WTC11 (cell line): ENCODE measurements around the gene CGB5. TPM values are rescaled to one million over a fixed set of nuclear protein-coding genes. Genes with fewer than 3 reads are reported as not detected.

ENCODE experiments used
- ATAC-seq: fragments of 200-7000 bp; cut with Tn5 transposase; 2 replicates; pipeline ENCODE4 v1.10.0; 2021; ENCODE audit warnings: mild to moderate bottlenecking, moderate library complexity
- CTCF ChIA-PET: fragments of 300-600 bp; sonication (Branson Sonifier 250); formaldehyde crosslinking; loops from one replicate; lab custom pipeline; 2021; ENCODE audit warnings: antibody characterized with exemption; lab: Charles Lee
- POLR2A ChIA-PET: fragments of 350-600 bp; sonication (Branson Sonifier 250); formaldehyde crosslinking; loops from one replicate; lab custom pipeline; 2021; ENCODE audit warnings: antibody characterized with exemption; lab: Charles Lee
- DNase-seq: peaks from one replicate; pipeline ENCODE4 v3.0.0; 2021; ENCODE audit warnings: low spot score
- H3K27ac Mint-ChIP-seq: 2 replicates; pipeline ENCODE4 v1.8.0; 2021; ENCODE audit warnings: mixed read lengths
- H3K27me3 Mint-ChIP-seq: 2 replicates; pipeline ENCODE4 v1.8.0; 2021; ENCODE audit warnings: low read depth, mild to moderate bottlenecking, moderate library complexity, mixed read lengths
- H3K36me3 Mint-ChIP-seq: 2 replicates; pipeline ENCODE4 v1.8.0; 2021; ENCODE audit warnings: mixed read lengths
- H3K4me1 Mint-ChIP-seq: 2 replicates; pipeline ENCODE4 v1.8.0; 2022; ENCODE audit warnings: mixed read lengths
- H3K4me3 Mint-ChIP-seq: 2 replicates; pipeline ENCODE4 v1.8.0; 2021; ENCODE audit warnings: mild to moderate bottlenecking, moderate library complexity, mixed read lengths
- H3K9me3 Mint-ChIP-seq: 2 replicates; pipeline ENCODE4 v1.8.0; 2021; ENCODE audit warnings: mixed read lengths
- ATF1 ChIP-seq: sonication (generic); formaldehyde crosslinking; IDR thresholded peaks from 2 replicates; pipeline ENCODE4 v1.8.1; 2023; ENCODE audit warnings: mild to moderate bottlenecking, moderate library complexity, missing genetic modification reagents
- CREM ChIP-seq: sonication (generic); formaldehyde crosslinking; IDR thresholded peaks from 2 replicates; pipeline ENCODE4 v1.8.1; 2022; ENCODE audit warnings: mild to moderate bottlenecking, missing genetic modification reagents, moderate library complexity
- FOXP1 ChIP-seq: sonication (generic); formaldehyde crosslinking; IDR thresholded peaks from 2 replicates; pipeline ENCODE4 v1.8.0; 2022; ENCODE audit warnings: missing genetic modification reagents, mild to moderate bottlenecking, moderate library complexity, borderline replicate concordance
- HMGA2 ChIP-seq: fragments of 250-450 bp; sonication (Bioruptor Pico); IDR thresholded peaks from 2 replicates; pipeline ENCODE4 v1.4.0; 2021; ENCODE audit warnings: mild to moderate bottlenecking, moderate library complexity
- HMGXB4 ChIP-seq: sonication (generic); formaldehyde crosslinking; IDR thresholded peaks from 2 replicates; pipeline ENCODE4 v1.8.1; 2023; ENCODE audit warnings: mild to moderate bottlenecking, moderate library complexity, missing genetic modification reagents
- MXD4 ChIP-seq: fragments of 250-450 bp; sonication (Bioruptor Pico); IDR thresholded peaks from 2 replicates; pipeline ENCODE4 v1.8.0; 2021; ENCODE audit warnings: mild to moderate bottlenecking, moderate library complexity, borderline replicate concordance
- NFATC4 ChIP-seq: fragments of 250-450 bp; sonication (Bioruptor Pico); IDR thresholded peaks from 2 replicates; pipeline ENCODE4 v1.9.0; 2021; ENCODE audit warnings: mild to moderate bottlenecking
- NR1H2 ChIP-seq: sonication (generic); formaldehyde crosslinking; IDR thresholded peaks from 2 replicates; pipeline ENCODE4 v1.9.0; 2021; ENCODE audit warnings: mild to moderate bottlenecking, moderate library complexity, missing genetic modification reagents
- PREB ChIP-seq: sonication (generic); formaldehyde crosslinking; IDR thresholded peaks from 2 replicates; pipeline ENCODE4 v1.8.1; 2022; ENCODE audit warnings: mild to moderate bottlenecking, missing genetic modification reagents, moderate library complexity, borderline replicate concordance
- SMAD3 ChIP-seq: sonication (generic); formaldehyde crosslinking; IDR thresholded peaks from 2 replicates; pipeline ENCODE4 v1.8.0; 2022; ENCODE audit warnings: missing genetic modification reagents, mild to moderate bottlenecking, borderline replicate concordance
- SMAD4 ChIP-seq: sonication (generic); formaldehyde crosslinking; IDR thresholded peaks from 2 replicates; pipeline ENCODE4 v1.8.0; 2022; ENCODE audit warnings: mild to moderate bottlenecking, missing genetic modification reagents
- STAT6 ChIP-seq: sonication (generic); formaldehyde crosslinking; conservative IDR thresholded peaks from 2 replicates; pipeline ENCODE4 v1.8.1; 2023; ENCODE audit warnings: mild to moderate bottlenecking, low read depth, missing genetic modification reagents, moderate library complexity
- ZBTB21 ChIP-seq: sonication (generic); formaldehyde crosslinking; IDR thresholded peaks from 2 replicates; pipeline ENCODE4 v1.8.1; 2023; ENCODE audit warnings: mild to moderate bottlenecking, missing genetic modification reagents, borderline replicate concordance
- ZNF396 ChIP-seq: fragments of 250-450 bp; sonication (Bioruptor Pico); IDR thresholded peaks from 2 replicates; pipeline ENCODE4 v1.8.0; 2021; ENCODE audit warnings: mild to moderate bottlenecking, moderate library complexity, borderline replicate concordance
- ZNF512 ChIP-seq: sonication (generic); formaldehyde crosslinking; IDR thresholded peaks from 2 replicates; pipeline ENCODE4 v1.8.1; 2022; ENCODE audit warnings: missing genetic modification reagents, borderline replicate concordance
- ZNF532 ChIP-seq: fragments of 250-450 bp; sonication (Bioruptor Pico); IDR thresholded peaks from 2 replicates; pipeline ENCODE4 v1.9.0; 2021; ENCODE audit warnings: mild to moderate bottlenecking, borderline replicate concordance
- ZNF671 ChIP-seq: fragments of 250-450 bp; sonication (Bioruptor Pico); IDR thresholded peaks from 2 replicates; pipeline ENCODE4 v1.8.0; 2021; ENCODE audit warnings: mild to moderate bottlenecking
- total RNA-seq: library from RNA; stranded (reverse); gene quantifications from 3 replicates; pipeline ENCODE4 v1.2.3, GENCODE V29; 2021

Gene CGB5
- total RNA-seq, 1 experiment from 2014 or later = 0.35 TPM

GRCh38 chr19:49004133-49004532, 39.5 kb upstream of the CGB5 start (continued):
- TF ChIP-seq STAT6 (CRISPR knock-in tag) (no peak), ATF1 (CRISPR knock-in tag) (no peak), CREM (CRISPR knock-in tag) (no peak)

GRCh38 chr19:49004964-49005614, 38.6 kb upstream of the CGB5 start:
- ATAC-seq (no peak), DNase-seq (no peak)
- CTCF ChIA-PET = interaction anchor here (1.0 to 1.1 kb wide), 2 partner anchors 14 to 93 kb away, joined by 3 read pairs; no protein-coding TSS in a partner anchor
- H3K9me3 Mint-ChIP-seq = no peaks in the 10 kb centered on the region
- peaks cover 32% of the 10 kb centered on the region for H3K36me3 Mint-ChIP-seq
- POLR2A ChIA-PET = no interaction called here
- TF ChIP-seq MXD4 (no peak), ZNF396 (no peak), ZNF532 (no peak), ZNF512 (CRISPR knock-in tag) (no peak)
- TF ChIP-seq, all 79 proteins: peak for 0
- no peaks in the 10 kb centered on the region; the same call in 1 of the 2 replicates for H3K4me1 Mint-ChIP-seq
- no peak overlapping the region for H3K4me3 Mint-ChIP-seq
- no peaks in the 10 kb centered on the region for H3K27me3 Mint-ChIP-seq
- H3K27ac Mint-ChIP-seq = no peak overlapping the region

GRCh38 chr19:49006905-49007304, 36.7 kb upstream of the CGB5 start:
- Mint-ChIP-seq H3K36me3 (peaks cover 39% of the 10 kb centered on the region), H3K4me1 (no peaks in the 10 kb centered on the region), H3K27me3 (no peaks in the 10 kb centered on the region), H3K27ac (no peak overlapping the region), H3K4me3 (no peak overlapping the region), H3K9me3 (no peaks in the 10 kb centered on the region)
- ChIA-PET POLR2A (no interaction called here), CTCF (interaction anchor here (0.9 to 1.2 kb wide), 3 partner anchors 9 to 108 kb away, joined by 3 to 4 read pairs (median 3); partner anchors contain the start of genes LIN7B and RUVBL2)
- TF ChIP-seq NFATC4 = no peak
- ATAC-seq (no peak), DNase-seq (no peak)

GRCh38 chr19:49009828-49010227, 33.8 kb upstream of the CGB5 start:
- CTCF ChIA-PET = interaction anchor here (0.6 to 3.4 kb wide), 6 partner anchors 8 to 139 kb away, joined by 3 to 30 read pairs (median 8); partner anchors contain the start of genes GYS1, LHB and RUVBL2
- Mint-ChIP-seq H3K9me3 (no peaks in the 10 kb centered on the region), H3K27me3 (no peaks in the 10 kb centered on the region), H3K27ac (no peak overlapping the region), H3K4me3 (no peak overlapping the region), H3K4me1 (no peaks in the 10 kb centered on the region), H3K36me3 (peaks cover 42% of the 10 kb centered on the region)
- POLR2A ChIA-PET = no interaction called here
- ATAC-seq (no peak), DNase-seq (no peak)
- TF ChIP-seq SMAD3 (CRISPR knock-in tag) = no peak
- no peak for TF ChIP-seq ZNF671 (CRISPR knock-in tag)
- no peak for TF ChIP-seq FOXP1 (CRISPR knock-in tag)
- no peak for TF ChIP-seq ZBTB21
- TF ChIP-seq HMGA2 = no peak
- TF ChIP-seq PREB (CRISPR knock-in tag) = no peak
- TF ChIP-seq HMGXB4 = no peak
- TF ChIP-seq NR1H2 = no peak
- TF ChIP-seq SMAD4 (CRISPR knock-in tag) = no peak
